HG02970 (cell line): ENCODE results near the gene KLC1.

Source experiments
- ATAC-seq: cut with Tn5 transposase; IDR thresholded peaks from one replicate; pipeline ENCODE4 v1.9.1; 2021; ENCODE audit warnings: mild to moderate bottlenecking, moderate library complexity, moderate number of reproducible peaks; ENCODE audit not compliant: unreplicated experiment, low FRiP score

Gene KLC1

DNA sequence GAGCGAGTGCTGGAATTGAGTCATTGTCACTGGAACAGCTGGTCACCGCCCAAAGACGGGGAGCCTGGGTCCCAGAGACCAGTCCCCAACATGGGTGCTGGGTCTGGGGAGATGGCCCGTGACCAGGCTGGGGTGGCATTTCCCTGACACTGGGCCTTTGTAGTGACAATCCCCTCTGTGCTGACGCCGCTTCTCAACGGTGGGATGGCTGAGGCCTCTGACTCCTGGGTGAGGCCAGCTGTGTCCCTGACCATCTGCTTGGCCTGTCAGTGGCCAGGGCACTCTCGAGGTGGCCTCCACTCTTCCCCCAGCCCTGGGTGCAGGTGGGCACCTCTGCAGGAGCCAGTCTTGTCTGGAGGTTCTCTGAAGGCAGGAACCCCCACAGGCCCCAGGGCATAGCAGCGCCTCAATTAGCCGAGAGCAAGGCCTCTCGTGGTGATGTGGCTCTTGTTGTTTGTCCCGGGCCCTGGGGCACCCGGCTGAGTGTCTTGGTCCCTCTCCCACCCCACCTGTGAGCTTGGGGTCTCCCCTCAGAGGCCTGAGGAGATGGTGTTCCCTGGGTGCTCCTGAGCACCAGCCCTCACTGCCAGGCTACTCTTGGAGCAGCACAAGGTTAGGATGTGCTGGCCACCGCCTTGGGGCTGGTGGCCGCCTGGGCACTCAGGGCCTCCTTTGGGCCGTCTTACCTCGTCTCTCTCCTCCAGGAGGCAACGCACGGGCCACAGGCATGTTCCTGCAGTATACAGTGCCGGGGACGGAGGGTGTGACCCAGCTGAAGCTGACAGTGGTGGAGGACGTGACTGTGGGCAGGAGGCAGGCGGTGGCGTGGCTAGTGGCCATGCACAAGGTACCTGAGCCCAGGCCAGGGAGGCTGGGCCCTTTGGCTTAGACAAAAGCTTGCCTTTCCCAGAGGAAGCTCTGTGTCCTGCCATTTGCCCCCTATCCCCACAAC is 103.2 kb downstream of the KLC1 start:
- no peak for ATAC-seq

DNA sequence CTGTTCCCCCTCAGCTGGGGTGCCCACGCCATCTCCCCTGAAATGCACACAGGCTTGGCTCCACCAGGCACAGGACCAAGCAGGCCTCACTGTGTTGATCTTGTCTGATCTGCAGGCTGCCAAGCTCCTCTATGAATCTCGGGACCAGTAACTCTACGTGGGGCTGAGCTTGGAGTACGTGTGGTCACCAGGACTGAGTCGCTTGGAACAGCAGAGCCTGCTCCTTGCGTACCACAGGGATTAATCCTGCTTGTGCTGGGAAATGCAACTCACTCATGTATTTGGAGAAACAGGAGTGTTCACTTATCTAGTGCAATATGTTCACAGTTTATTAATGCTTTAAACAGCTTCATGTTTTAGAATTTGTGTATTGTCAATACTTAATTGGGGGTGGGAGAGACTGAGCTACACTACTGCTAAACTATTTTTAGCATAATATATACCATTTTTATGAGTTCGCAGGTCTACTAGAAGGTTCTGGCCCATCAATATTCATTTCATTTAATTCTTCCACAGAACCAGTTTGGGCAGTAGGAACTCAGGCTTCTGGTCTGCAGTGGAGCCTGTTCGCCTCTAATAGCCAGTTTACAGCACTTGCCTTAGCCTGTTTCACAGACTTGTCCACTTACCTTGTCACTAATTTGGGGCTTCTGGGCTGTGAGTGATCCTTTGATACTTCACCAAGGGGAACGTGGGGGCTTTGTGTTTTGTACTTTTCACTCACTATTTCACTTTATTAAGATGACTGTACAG is 104.0 kb downstream of the KLC1 start:
- ATAC-seq: no peak

DNA sequence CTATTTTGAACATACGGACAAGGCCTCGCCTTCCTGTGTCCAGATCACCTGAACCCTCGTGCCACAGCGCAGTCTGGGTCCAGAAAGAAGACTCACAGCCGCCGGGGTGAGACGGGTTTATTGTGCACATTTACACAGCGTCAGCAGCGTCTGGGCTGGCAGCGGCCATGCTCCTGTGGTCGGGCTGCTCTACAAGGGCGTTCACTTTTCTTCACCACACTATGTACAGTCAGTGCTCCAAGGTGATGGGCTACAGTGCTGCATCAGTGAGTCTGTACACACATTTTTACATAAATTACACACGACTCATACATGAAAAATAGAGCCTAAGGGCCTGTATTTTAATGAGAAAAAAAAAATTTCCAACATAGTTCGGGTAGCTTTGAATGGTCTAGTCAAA is 104.6 kb downstream of the KLC1 start:
- ATAC-seq: no peak

DNA sequence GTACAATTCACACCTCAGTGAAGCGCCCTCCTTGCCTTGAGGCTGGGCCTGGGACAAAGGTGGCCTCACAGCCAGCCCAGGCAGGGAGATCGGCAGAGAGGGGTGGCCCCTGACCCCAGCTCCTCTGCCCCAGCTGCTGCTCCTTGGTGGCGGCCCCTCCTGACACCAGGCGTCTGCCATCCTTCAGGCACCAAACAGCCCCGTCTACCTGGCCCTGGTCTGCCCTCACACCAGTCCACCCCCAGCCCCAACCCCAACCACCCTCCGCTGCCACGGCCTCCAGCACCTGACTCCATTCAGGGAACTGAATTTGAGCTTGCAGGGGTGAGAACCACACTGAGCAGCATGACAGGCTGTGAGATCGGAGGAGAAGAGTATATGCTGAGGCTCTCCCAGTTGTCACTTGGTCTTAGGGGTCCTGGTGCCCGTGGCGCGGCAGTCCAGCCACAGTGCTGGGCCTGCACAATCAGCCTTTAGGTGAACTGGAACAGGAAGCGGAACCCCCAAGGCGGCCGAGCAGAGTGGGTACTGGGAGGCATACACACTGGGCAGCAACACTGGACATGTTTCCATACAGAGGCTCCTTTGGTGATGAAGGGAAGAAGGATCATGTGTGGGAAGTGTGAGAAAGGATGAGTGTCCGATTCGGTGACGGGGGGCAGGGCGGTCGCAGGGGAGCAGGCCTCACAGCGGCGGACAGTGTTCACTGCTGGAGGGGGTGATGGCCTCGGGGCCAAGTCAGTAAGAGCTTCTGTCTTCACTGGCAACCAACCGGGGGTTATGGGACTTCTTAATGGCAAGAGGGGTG is 105.3 kb downstream of the KLC1 start:
- ATAC-seq: no peak

DNA sequence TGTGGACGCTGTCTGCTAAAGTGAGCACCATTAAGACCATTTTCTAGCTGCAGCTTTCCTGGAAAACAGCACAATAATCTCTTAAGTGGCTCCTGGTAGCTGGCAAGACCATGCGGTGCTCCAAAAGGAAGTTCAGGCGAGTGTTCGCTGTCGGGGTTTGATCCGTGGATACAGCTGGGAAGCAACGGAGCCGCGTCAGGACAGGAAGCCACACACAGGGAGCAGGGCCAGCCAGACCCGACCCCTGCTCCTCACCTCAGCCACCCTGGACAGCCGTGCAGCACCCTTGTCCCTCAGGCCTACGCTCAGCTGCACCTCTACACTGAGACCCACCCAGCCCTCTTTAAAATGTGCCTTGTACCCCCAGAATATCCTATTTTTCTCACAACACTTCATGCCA is 106.0 kb downstream of the KLC1 start:
- ATAC-seq: no peak

GRCh38 chr14:103735439-103735814 is 106.4 kb downstream of the KLC1 start:
- no peak for ATAC-seq

DNA sequence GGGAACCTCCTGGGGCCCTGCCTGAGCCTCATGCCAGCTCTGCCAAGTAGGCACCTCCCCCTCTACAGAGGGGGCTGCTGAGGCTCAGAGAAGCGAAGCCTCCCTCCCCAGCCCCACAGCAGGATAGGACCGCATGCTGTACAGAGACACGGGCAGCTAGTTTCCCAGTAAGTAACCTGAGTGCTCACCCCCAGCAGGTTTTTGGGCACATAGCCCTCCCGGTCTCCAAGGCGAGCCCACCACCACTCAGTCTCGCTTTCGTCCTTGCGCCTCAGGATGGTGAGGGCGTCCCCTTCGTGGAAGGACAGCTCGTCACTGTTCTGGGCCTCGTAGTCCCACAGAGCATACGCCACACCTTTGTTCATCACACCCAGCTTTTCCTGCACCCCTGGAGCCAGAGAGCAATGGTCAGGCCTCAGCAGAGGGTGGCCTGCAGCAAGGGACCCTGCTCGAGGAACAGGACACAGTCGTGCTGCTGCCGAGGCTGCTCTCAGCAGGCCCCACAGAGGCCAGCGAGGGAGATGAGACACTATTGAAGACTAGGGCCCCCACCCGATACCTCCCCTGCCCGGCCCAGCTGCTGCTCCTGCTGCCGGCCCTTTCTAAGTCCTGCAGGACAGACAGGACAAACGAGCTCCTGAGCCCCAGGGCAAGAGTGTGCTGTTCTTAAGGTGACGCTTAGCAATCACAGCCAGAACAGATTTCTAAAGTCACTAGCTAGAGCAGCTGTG is 107.0 kb downstream of the KLC1 start:
- ATAC-seq: no peak

GRCh38 chr14:103736546-103737431 is 107.8 kb downstream of the KLC1 start:
- no peak for ATAC-seq

GRCh38 chr14:103737432-103738045 is 108.5 kb downstream of the KLC1 start:
- no peak for ATAC-seq

GRCh38 chr14:103738166-103738565 is 109.2 kb downstream of the KLC1 start:
- ATAC-seq: no peak

GRCh38 chr14:103738701-103739451 is 109.9 kb downstream of the KLC1 start:
- ATAC-seq: no peak

DNA sequence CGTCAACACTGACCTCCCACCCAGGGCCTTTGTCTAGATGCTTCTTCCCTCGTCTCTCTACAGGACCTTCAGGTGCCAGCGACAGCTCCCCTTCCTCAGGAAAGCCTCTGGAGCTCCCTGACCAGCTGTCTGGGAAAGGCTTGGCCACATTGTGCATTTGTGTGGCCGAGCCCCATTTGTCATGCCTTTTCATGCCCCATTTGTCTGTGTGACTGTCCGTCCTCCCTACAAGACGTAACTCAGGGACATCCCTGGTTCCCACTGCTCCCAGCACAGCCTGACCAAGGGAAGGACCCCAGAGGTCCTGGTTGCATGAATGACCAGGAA is 110.4 kb downstream of the KLC1 start:
- no peak for ATAC-seq

- no peak for ATAC-seq
Observed at GRCh38 chr14:103739793-103740501, 110.9 kb downstream of the KLC1 start.

DNA sequence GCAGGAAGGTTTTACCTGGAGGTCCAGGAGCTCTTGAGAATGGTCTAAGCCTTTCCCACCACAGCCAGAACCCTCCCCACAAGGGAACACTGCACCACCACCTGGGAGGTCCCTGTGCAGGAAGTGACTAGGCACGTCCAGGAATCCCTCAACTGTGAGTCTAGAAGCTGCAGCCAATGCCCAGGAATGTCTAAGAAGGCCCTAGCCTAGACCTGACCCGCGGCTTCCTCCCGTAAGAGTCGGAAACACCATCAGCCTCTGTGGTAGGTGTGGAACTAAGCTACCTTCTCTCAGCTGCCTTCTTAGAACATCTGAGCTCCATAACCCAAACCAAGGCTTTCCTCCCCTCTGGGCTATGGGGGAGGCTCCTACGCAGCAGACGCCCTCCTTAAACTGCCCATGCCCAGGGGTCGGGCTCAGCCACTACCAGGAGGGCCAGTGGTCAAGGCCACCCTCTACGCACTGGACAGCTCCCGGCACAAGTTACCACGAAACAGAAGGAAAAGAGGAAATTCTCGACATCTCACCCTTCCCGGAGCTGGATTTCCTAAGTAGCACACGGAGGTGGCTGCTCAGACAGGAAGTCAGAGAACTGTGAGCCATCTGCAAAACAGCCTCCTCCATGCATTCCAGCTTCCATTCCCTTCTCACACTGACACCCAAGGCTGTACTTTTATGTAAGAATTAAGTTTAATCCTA is 112.1 kb downstream of the KLC1 start:
- ATAC-seq: no peak

DNA sequence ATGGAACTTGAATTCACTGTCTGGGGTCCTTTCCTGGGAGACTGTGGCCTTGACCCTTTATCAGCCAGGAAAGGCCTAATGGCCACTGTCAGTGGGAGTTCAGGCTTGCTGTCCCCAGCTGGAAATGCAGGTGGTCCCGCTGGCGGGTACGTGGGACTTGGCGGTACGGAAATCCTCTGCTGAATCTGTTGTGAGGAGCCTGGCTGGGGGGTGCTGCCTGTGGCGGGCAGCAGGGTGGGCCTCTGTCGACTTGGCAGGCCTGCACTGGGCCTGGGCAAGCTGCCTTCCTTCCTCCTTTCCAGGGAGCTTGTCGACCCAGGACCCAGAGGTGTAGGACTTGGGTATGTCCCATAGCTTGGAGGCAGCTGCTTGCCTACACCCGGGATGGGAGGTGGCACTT is 112.9 kb downstream of the KLC1 start:
- ATAC-seq: no peak

DNA sequence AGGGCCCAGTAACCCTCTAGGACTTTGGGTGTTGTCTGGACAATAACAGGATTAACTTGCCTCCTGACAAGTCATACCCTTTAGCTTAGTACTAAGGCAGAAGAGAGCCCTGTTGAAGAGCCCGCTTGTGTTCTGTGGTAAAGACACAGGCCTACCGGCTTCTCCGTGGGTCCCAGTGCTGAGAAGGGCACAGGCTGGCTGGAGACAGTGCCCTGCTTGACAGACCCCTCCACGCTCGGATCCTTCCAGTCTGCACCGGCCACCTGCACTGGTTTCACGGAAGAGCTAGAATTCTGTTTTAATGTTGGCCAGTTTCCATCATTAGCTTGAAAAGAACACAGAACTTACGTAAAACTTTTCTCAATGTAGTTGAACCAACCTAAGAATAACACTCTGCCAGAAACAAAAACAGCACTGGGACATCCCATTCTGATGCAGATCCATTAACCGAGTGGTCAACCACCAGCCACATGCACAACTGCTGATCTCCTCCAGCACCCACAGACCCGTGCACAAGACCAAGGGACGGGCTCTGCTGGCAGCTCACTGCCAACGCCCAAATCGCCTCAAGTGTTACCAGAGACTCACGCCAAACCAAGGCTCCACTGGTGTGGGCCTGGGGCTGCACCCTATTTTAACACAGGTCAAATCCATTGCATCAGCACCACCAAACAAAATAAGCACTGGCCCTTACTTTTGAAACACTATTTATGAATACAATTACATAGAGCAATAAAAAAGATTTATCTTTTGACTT is 113.7 kb downstream of the KLC1 start:
- no peak for ATAC-seq
